ENCODE data around the gene BIN2.

- TF ChIP-seq CTCF (conservative IDR thresholded peaks at IDR 0.05; ENCODE audit: low read depth, low read length): no peak
- TF ChIP-seq EZH2 (IDR thresholded peaks at IDR 0.05; ENCODE audit: borderline replicate concordance, low read depth, low read length, poor library complexity, severe bottlenecking): no peak
Measured at GRCh38 chr12:51234530-51234929, 89.4 kb downstream of the BIN2 start.
